ENCODE data around the gene ADK.

Gene ADK

DNA sequence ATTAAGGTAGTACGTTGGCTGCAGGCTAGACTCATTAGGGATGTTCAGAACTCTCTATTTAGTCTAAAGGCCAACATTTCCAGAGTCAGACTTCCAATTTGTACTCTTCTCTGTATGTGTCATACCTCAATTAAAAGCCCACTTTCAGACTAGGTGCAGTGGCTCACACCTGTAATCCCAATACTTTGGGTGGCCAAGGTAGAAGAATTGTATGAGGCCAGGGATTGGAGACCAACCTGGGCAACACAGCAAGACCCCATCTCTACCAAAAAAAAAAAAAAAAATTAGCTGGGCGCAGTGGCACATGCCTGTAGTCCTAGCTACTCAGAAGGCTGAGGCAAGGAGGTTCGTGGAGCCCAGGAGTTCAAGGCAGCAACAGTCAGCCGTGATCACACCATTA lies 484.6 kb downstream of the ADK start:
- no peak for DNase-seq

- no peak for DNase-seq
Observed at GRCh38 chr10:74637685-74638084, 486.7 kb downstream of the ADK start.

- DNase-seq = no peak
Observed at GRCh38 chr10:74640134-74640921, 489.3 kb downstream of the ADK start.

DNA sequence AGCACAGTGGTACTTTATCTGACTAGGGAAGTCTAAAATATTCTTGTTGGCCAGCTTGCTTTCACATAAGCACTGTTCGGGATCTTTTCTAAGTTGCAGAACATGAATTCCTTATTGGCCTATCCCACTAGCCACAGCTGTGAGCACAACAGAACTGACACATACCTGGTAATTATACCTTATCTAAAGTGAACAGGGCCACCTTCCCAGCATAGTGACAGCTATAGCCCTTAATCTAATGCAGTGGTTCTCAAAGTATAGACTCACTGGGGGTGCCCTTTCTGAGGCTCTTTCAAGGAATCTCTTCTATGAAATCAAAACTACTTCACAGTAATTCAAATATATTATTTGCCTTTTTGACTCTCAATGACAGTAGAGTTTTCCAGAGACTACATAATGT lies 490.6 kb downstream of the ADK start:
- DNase-seq = no peak

DNA sequence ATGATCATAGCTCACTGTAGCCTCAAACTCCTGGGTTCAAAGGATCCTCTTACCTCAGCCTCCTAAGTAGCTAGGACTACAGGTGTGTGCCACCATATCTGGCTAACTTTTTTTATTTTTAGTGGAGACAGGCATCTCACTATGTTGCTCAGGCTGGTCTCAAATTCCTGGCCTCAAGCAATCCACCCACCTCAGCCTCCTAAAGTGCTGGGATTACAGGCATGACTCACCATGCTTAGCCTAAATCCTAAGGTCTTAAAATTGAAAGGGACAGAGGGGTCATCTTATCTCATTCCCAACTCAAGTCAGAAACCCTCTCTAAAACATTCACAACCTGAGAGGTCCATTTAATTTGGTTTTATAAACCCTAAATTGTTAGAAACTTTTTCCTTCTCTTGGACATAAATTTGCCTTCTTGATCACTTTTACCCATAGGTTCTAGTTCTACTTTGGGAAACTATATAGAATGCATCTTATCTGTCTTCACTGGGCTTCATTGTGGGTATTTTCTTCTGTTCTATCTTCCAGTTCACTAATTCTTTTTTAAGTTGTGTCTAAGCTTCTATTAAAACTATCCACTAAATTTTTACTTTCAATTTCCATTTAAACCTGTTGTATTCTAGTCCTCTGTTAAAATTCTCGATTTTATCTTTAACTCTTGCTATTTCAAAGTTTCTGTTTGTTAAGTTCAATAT lies 492.0 kb downstream of the ADK start:
- no peak for DNase-seq

DNA sequence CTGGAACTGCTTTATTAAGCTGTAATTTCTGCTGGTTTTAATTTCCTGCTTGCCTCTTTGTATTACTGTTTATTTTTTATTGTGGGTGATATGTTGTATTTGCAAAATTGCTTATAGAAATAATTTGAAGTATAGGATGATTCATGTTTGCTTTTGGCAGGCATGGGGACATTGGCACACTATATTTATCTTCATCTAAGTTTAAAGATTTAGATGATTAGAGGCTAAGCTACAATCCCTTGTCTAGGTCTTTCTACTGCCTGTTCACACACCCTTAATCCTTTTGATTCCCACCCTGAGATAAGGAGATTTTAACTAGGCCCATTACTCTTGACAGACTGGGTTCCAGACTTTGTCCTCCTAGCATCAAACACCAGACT lies 492.6 kb downstream of the ADK start:
- no peak for DNase-seq

DNA sequence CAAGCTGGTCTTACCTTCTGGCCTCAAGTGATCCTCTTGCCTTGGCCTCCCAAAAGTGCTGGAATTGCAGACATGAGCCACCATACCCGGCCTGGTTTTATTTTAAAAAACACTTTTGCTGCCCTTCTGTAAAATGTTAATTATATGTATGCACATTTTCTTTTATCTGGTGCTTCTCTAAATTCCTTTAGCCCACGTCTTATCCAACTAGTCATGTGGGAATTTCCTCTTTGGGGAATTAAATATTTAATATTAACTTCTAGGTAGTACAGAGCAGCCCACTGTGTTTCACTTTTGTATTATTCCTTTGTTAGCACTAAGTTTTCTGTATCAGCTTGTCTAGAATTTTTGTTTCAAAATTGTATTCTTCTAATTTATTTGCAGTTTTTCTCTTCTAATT lies 493.7 kb downstream of the ADK start:
- DNase-seq = no peak

DNA sequence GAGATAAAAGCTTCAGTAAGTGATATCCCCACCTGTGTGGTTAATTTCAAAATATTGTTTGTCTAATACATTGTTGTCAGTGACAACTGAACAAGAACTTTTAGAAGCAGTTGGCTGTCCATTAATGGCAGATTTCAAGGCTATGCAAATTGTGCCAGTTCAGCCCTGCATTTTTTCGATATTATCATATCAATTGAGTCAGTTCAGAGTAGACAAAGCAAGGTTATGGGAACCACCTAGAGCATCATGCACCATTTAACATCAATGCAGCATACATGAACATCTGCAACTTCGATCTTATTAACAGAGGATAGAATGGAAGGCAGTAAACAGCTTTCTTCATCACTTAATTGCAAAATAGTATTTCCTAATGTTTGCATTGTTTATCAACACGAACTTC lies 494.7 kb downstream of the ADK start:
- no peak for DNase-seq

GRCh38 chr10:74650613-74651012 lies 499.6 kb downstream of the ADK start:
- no peak for DNase-seq

GRCh38 chr10:74651565-74651964 lies 500.5 kb downstream of the ADK start:
- no peak for DNase-seq

- no peak for DNase-seq
Observed at GRCh38 chr10:74652664-74653063, 501.6 kb downstream of the ADK start.

- no peak for DNase-seq
Observed at GRCh38 chr10:74658511-74658910, 507.5 kb downstream of the ADK start.

GRCh38 chr10:74662635-74663034 lies 511.6 kb downstream of the ADK start:
- DNase-seq = no peak

DNA sequence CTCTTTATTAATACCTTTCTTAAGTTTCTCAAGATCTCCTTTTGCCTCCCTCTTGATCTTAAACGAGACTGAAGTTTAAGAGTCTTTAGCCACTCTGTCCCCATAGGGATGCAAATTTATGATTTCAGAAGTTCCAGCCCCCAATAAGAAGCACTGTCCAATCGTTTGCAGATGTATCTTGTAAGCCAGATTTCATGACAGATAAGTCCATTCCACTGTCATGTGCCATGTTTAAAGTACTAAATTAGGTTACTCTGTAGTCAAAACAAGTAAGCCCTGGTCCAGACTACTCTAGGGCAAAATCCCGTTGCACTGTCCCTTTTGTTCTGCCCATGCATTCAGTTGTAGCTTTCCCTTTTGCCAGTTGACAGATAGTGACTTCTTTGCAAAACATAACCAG lies 518.2 kb downstream of the ADK start:
- DNase-seq = no peak

- DNase-seq = no peak
Observed at GRCh38 chr10:74671716-74672115, 520.7 kb downstream of the ADK start.

DNA sequence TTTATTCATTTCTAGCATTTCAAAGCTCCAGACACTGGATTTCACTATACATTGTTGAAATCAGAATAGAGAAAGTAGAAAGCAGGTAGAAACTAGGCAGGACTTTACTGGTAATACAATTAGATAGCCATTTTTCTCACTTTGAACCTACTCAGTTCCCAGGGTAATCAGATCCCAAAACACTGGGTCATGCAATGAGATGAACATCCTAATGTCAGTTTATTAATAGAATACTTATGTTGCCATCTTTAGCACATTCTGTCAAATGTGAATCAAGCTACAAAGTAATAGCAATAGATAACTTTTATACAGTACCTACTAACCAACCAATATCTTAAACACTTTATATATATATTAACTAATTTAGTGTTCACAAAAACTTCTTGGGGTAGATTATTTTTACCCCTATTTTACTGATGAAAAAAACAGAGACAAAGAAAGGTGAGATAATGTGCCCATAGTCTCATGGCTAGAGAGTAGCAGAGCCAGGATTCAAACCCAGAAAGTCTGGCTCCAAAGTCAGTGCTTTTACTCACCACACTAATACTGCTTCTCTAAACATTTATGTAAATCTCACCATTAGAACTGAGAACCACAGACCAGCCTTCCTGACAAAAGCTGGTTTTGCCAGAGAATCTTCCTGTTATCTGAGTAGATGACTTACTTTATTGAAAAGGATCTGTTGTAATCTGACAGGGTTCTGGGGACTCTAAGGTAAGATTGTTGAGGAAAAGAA lies 521.6 kb downstream of the ADK start:
- DNase-seq = no peak

DNA sequence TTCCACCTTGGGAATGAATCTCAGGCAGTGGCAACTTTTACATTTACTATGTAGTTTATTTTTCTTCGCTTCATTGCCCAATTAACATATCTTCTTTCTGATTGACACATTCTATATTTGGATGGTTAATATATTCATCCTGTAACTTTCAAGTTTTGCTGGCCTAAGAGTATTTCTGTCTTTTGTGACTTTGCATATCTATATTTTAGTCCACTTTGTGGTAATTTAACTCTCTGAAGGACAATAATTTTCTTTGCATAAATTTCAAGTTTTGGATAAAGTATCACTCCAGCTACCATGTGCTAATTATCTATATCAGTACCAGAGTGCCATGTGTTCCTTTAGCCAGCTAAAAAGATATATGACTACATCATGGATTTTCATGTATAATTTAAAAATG lies 523.9 kb downstream of the ADK start:
- no peak for DNase-seq

DNA sequence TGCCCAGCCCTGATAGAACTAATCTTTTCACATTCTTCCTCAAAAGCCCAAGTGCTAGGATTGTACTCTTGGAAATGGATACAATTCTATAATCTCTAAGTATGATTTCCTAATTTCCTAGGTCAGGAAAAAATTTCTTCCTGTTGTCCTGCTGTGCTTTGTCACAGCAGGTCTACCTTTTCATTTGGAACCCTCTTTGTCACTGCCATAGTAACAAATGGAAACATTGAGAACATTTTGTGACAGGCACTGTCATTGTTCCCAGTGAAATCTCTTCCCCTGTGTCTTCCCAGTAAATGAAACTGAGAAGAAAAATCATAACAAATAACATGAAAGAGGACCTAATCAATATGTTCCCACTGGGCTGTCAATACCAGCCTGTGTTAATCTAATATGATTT lies 524.5 kb downstream of the ADK start:
- no peak for DNase-seq

- no peak for DNase-seq
Observed at GRCh38 chr10:74677951-74678350, 526.9 kb downstream of the ADK start.

DNA sequence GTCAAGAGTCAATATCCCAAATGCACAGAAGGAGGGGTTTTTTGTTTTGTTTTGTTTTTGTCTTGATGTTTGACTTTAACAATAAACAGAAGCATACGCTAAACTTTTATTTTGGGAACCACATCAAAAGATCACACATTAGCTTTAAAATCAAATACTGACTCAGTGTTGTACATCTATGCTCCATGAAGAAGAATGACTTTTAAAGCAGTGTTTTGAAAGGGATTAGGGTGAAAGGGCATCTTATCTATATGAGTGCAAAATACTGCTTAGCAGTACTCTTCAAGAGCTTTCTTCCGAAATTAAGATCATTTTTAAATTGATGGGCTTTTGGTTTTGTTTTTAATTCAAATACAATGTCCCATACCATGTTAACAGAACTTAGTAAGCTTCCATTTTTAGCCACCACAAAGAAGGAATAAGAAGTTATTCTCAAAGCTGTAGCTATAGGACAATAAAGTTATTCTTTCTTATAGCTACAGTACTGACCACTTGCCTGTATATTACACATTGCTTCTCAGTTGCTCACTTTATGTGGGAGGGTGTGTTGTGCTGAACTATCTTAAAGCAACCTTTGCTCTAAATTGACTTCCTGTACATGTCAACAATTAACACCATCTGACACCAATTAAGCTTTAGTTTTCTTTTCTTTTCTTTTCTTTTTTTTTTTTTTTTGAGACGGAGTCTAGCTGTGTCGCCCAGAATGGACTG lies 531.1 kb downstream of the ADK start:
- DNase-seq = no peak

GRCh38 chr10:74683067-74683466 lies 532.0 kb downstream of the ADK start:
- no peak for DNase-seq

- DNase-seq = no peak
Observed at GRCh38 chr10:74683621-74684364, 532.8 kb downstream of the ADK start.

GRCh38 chr10:74684462-74684861 lies 533.4 kb downstream of the ADK start:
- DNase-seq = no peak
